GM10266 (cell line): ENCODE results near the gene PI3.

ENCODE experiments used
- DNase-seq: peaks from one replicate; pipeline ENCODE4 v3.0.0; 2012; ENCODE audit errors: extremely low spot score
- CTCF ChIP-seq: IDR thresholded peaks from 2 replicates; pipeline ENCODE4 v1.5.1; 2012; ENCODE audit warnings: mild to moderate bottlenecking, low read depth; ENCODE audit not compliant: control insufficient read depth, insufficient read depth; ENCODE audit errors: missing control alignments

PI3 gene

DNA sequence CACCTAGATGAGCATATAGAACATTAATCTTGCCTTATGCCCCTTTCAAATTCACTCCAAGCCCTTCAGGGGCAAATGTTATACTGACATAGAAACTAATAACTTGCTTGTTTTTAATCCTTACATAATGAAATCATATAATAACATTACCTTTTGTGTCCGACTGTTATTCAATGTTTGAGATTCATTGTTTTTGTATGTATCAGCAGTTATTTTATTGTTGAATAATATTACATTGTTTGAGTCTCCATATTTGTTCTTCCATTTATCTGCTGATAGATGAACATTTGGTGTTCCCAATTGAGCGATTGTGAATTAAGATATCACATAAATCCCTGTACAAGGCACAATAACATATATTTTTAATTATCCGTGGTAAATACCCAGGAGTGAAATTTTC, 38.1 kb downstream of the PI3 start:
- TF ChIP-seq CTCF, result no peak
- no peak for DNase-seq

DNA sequence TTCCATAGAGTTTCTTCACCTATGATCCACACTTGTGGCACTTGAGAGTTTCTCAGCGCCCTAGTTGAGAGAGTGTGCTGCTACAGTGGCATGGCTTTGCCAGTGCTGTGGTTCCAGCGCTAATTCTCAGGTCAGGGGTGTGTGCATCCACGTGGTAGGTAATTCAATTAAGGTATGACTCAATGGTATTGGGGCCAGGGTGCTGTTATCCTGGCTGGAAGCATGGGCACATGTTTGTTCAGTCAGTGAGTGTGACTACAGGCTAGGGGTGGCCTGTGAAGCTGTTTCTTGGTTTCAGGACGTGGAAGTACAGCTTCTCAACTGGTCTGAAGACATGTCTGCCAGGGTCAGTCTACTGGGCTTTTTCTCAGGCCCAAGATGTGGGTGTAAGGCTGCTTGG, 43.4 kb downstream of the PI3 start:
- TF ChIP-seq CTCF, result no peak
- no peak for DNase-seq

GRCh38 chr20:45218636-45219035, 43.9 kb downstream of the PI3 start:
- TF ChIP-seq CTCF, result no peak
- DNase-seq, result no peak

GRCh38 chr20:45221076-45221475, 46.4 kb downstream of the PI3 start, which contains the start of gene SEMG2:
Gene SEMG2 (plus strand): TSS chr20:45221373. CDS start chr20:45221390, 17 bp downstream.
- TF ChIP-seq CTCF, result no peak
- DNase-seq, result no peak

GRCh38 chr20:45223136-45223535, 48.4 kb downstream of the PI3 start:
- DNase-seq, result no peak
- no peak for TF ChIP-seq CTCF
